ENCODE results near the gene MRPL36. TPM values are rescaled to one million over a fixed set of nuclear protein-coding genes. Genes with fewer than 3 reads are reported as not detected.

Gene MRPL36
- total RNA-seq, 1 donor from 2014 or later = 29.4 TPM

- no peaks in the 10 kb centered on the region for H3K9me3 ChIP-seq
- H3K4me1 ChIP-seq = no peaks in the 10 kb centered on the region
- peaks cover 58% of the 10 kb centered on the region for H3K27me3 ChIP-seq
- no peak overlapping the region for H3K4me3 ChIP-seq
- H3K36me3 ChIP-seq = no peaks in the 10 kb centered on the region
- ATAC-seq (no peak), DNase-seq (peak; percentile 51)
- intact Hi-C loops (cut with DNase I) = no loop called here
- H3K27ac ChIP-seq = no peak overlapping the region
- no peak for TF ChIP-seq CTCF (IDR thresholded peaks at IDR 0.05)
Measured at GRCh38 chr5:1838013-1838412, 38.4 kb upstream of the MRPL36 start.

DNA sequence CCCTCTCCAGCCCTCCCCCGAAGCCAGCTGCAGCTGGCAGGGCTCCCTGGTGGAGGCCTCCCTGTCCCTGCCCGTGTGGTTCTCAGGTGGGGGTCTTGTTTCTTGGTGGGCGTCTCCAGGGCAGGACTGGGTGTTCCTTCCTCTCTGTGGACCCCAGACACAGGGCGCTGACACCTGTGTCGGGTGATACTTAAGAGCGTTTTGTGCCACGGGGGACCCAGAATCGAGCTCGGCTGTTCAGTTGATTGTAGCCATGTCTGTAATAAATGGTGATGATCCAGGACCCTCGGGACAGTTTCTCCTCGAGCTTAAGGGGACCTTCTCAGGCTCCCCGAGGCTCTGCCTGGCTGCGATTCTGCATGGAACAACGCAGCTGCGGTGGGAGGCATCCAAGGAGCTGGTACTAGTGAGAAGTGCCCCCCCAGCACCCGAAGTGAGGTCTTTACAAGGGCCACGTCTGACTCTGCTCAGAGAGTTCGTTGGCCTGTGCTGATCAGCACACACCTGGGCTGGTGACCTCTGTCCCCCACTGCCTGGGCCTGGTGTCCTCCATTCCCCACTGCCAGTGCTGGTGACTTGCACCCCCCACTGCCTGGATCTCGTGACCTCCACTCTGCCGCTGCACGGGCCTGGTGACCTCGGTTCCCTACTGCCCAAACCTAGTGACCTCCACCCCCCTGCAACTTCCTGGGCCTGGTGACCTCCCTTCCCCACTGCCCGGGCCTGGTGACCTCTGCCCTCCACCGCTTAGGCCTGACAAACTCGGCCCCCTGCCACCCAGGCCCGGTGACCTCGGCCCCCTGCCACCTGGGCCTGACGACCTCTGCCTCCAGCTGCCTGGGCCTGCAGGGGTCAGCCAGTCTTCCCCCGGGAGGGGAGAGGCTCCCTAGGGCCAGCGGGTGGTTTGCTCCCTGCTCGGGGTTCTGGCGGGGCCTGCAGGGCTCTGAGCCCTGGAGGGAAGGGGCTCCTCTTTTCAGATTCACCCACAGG is 37.5 kb upstream of the MRPL36 start:
- Histone ChIP-seq H3K4me3 (no peak overlapping the region), H3K4me1 (no peaks in the 10 kb centered on the region), H3K36me3 (no peaks in the 10 kb centered on the region), H3K9me3 (no peaks in the 10 kb centered on the region), H3K27me3 (peaks cover 58% of the 10 kb centered on the region), H3K27ac (no peak overlapping the region)
- no peak for TF ChIP-seq CTCF (IDR thresholded peaks at IDR 0.05)
- ATAC-seq = no peak
- intact Hi-C loops (cut with DNase I) = no loop called here
- DNase-seq = peak; percentile 45

DNA sequence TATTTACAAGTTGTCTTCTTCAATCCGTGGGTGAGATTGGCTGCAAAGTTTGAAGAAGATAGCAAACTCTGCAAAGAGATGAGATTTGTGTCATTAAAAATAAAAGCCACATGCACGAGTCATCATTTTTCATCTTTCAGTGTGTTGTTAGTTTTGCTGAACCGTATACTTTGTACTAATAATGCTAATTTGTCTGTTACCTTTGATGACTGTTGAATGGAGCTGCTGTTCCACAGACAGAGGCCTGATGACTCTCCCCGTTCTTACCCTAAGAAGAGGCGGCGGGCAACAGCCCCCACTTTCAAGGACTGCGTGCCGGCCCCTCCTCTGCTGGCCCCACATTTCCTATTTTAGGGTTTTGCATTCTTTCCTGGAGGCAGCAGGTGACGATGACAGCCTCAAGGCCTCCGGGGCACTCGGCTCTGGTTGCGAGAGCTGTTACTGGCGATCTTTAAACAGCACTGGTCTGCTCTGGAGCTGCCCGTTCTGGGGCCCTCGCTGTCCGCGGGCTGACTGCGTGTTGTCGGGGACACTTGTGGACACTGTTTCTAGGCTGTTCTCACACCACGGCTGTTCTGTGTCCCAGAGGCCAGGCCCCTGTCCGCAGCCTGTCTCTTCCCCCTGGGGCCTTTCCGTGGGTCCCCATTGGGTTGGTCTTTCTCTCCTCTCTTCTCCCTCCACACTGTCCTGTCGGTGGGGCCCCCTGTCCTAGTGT is 36.7 kb upstream of the MRPL36 start:
- no peak for TF ChIP-seq CTCF (IDR thresholded peaks at IDR 0.05)
- Histone ChIP-seq H3K4me3 (no peak overlapping the region), H3K36me3 (no peaks in the 10 kb centered on the region), H3K27ac (no peak overlapping the region), H3K9me3 (no peaks in the 10 kb centered on the region), H3K27me3 (peaks cover 57% of the 10 kb centered on the region), H3K4me1 (no peaks in the 10 kb centered on the region)
- ATAC-seq (no peak), DNase-seq (peak; percentile 45)
- intact Hi-C loops (cut with DNase I) = no loop called here

DNA sequence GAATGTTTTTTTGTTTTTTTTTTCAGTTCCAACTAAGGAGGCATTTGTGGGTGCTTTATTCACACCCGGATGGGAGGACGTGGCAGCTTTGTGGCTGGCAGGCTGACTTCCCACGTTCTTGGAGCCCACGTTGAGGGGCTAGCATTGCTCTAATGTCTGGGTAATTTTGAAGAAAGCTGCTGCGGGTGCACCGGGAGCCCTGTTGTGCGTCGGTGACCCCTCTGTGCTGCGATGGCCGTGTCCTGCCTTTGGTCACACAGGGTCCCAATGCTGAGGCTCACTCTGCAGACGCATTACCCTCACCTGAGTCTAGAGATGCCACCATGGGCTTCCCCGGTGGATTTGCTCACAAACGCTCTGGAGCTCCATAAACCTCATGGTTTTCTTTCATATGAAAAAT is 35.8 kb upstream of the MRPL36 start:
- Histone ChIP-seq H3K27me3 (peaks cover 48% of the 10 kb centered on the region), H3K27ac (no peak overlapping the region), H3K9me3 (no peaks in the 10 kb centered on the region), H3K36me3 (no peaks in the 10 kb centered on the region), H3K4me3 (no peak overlapping the region), H3K4me1 (no peaks in the 10 kb centered on the region)
- intact Hi-C loops (cut with DNase I) = no loop called here
- TF ChIP-seq CTCF (IDR thresholded peaks at IDR 0.05) = no peak
- DNase-seq = peak; percentile 23
- no peak for ATAC-seq

DNA sequence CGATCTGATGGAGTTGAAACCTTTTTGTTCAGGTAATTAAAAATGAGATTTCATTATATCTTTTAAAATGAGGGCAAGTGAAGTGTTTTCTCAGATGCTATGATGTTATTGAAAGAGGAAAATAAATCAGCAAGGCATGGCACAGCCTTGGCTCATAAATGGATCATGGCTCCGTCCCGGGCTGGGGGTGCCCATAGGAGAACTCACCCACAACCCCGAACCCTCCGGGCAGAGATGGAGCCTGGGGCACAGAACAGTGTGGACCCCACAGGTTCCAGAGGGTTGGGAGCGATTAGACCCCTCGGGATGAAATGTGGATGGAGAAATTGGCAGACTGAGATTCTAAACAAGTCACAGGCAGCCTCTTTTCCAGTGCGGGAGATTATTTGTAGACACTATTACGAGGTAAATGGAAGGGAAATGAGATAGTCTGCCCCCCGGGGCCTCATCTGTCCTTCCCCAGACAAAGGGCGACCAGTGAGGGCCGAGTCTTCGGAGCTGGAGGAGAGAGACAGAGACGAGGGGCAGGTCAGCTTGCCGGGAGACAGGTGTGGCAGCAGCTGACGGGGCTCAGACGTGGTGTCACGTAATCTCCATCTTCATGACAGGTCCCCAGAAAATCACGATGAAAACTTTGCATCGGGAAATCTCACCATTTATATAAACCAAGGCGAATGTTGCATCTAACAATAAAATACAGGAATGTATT is 35.2 kb upstream of the MRPL36 start:
- H3K27ac ChIP-seq = no peak overlapping the region
- H3K4me1 ChIP-seq = no peaks in the 10 kb centered on the region
- H3K27me3 ChIP-seq = peaks cover 42% of the 10 kb centered on the region
- no peaks in the 10 kb centered on the region for H3K36me3 ChIP-seq
- H3K9me3 ChIP-seq = no peaks in the 10 kb centered on the region
- intact Hi-C loops (cut with DNase I) = no loop called here
- no peak for TF ChIP-seq CTCF (IDR thresholded peaks at IDR 0.05)
- no peak for ATAC-seq
- no peak overlapping the region for H3K4me3 ChIP-seq
- peak; percentile 43 for DNase-seq
